Osteocyte (in vitro differentiated cells): ENCODE data around the gene PDE4D. TPM values are rescaled to one million over a fixed set of nuclear protein-coding genes. Genes with fewer than 3 reads are reported as not detected.

Experiments
- DNase-seq: peaks from one replicate; pipeline ENCODE4 v3.0.0; 2021; ENCODE audit warnings: mixed read lengths; ENCODE audit not compliant: unreplicated experiment; ENCODE audit errors: extremely low spot score
- H3K27ac Mint-ChIP-seq: one replicate; pipeline ENCODE4 v1.8.0; 2021; ENCODE audit warnings: mild to moderate bottlenecking, mixed read lengths; ENCODE audit not compliant: unreplicated experiment
- H3K27me3 Mint-ChIP-seq: one replicate; pipeline ENCODE4 v1.8.0; 2021; ENCODE audit warnings: mixed read lengths; ENCODE audit not compliant: unreplicated experiment
- H3K36me3 Mint-ChIP-seq: one replicate; pipeline ENCODE4 v1.8.0; 2021; ENCODE audit warnings: mixed read lengths; ENCODE audit not compliant: unreplicated experiment
- H3K4me1 Mint-ChIP-seq: one replicate; pipeline ENCODE4 v1.8.0; 2021; ENCODE audit warnings: mixed read lengths; ENCODE audit not compliant: unreplicated experiment
- H3K4me3 Mint-ChIP-seq: one replicate; pipeline ENCODE4 v1.8.0; 2021; ENCODE audit warnings: mild to moderate bottlenecking, moderate library complexity, mixed read lengths; ENCODE audit not compliant: unreplicated experiment
- H3K9me3 Mint-ChIP-seq: one replicate; pipeline ENCODE4 v1.8.0; 2021; ENCODE audit warnings: mixed read lengths; ENCODE audit not compliant: unreplicated experiment
- total RNA-seq: library from RNA; stranded (reverse); gene quantifications from 2 replicates; pipeline ENCODE4 v1.2.1, GENCODE V29; 2021
- TF ChIP-seq, protein P1 (sequence below): fragments of 200-600 bp; sonication (generic); IDR thresholded peaks from 2 replicates; pipeline ENCODE4 v1.5.0; 2021; ENCODE audit warnings: antibody characterized with exemption, mild to moderate bottlenecking, moderate library complexity

PDE4D gene
- total RNA-seq, 1 donor from 2014 or later: 24.2 TPM

DNA sequence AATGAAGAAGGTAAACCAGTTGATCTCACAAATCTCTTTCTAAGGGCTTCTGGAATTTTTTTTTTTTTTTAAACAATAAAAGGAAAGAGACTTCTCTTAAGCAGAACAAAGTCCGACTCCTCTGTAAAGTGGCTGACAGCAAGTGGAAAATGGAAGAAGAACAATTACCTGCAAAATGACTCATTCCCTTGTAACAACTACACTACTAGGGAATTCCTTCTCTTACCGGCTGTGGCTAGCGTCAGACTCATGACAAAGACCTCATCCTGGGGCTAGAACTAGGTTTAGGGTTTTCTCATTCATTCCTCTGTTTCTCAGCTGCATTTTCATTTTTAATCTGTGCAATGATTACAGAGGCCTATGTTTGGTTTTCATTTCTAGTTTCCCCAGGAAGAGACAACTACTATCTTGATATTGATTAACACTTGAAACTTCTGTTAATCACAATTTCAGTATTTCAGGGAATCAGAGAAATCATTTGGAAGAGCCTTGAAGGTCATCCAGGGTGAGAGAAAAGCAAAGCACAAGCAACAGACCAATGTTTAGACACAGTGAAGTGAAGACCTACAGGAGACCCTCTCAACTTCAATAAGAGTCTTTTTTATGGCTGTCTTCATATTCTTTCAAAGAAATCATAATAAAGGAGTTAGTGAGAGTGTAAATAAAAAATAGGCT lies 872.8 kb downstream of the PDE4D start:
- H3K9me3 Mint-ChIP-seq: no peaks in the 10 kb centered on the region
- H3K27ac Mint-ChIP-seq: no peak overlapping the region
- no peak for DNase-seq
- TF ChIP-seq, protein P1, sequence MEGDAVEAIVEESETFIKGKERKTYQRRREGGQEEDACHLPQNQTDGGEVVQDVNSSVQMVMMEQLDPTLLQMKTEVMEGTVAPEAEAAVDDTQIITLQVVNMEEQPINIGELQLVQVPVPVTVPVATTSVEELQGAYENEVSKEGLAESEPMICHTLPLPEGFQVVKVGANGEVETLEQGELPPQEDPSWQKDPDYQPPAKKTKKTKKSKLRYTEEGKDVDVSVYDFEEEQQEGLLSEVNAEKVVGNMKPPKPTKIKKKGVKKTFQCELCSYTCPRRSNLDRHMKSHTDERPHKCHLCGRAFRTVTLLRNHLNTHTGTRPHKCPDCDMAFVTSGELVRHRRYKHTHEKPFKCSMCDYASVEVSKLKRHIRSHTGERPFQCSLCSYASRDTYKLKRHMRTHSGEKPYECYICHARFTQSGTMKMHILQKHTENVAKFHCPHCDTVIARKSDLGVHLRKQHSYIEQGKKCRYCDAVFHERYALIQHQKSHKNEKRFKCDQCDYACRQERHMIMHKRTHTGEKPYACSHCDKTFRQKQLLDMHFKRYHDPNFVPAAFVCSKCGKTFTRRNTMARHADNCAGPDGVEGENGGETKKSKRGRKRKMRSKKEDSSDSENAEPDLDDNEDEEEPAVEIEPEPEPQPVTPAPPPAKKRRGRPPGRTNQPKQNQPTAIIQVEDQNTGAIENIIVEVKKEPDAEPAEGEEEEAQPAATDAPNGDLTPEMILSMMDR: no peak
- peaks cover 9% of the 10 kb centered on the region for H3K36me3 Mint-ChIP-seq
- peaks cover 23% of the 10 kb centered on the region for H3K4me1 Mint-ChIP-seq
- H3K4me3 Mint-ChIP-seq: no peak overlapping the region
- H3K27me3 Mint-ChIP-seq: no peaks in the 10 kb centered on the region

DNA sequence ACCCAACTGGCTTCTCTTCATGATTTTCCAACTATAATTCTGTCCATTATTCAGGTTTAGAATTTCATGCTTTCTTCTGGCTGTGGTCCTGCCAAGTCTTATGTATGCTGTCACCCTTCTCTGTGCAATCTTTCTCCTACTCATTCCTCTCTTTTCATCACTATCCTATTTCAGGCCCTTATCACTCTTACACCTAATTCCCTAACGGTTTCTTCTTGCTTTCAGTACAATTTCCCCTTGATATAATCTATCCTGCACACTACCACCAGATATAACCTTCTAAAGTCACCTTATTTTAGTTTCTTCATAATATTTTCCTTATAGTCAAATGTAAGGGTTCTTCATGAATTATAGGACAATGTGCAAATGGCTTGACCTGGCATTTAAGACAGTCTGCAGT lies 874.4 kb downstream of the PDE4D start:
- TF ChIP-seq, protein P1: no peak
- Mint-ChIP-seq H3K4me3 (no peak overlapping the region), H3K4me1 (peaks cover 14% of the 10 kb centered on the region), H3K36me3 (peaks cover 13% of the 10 kb centered on the region), H3K9me3 (no peaks in the 10 kb centered on the region), H3K27me3 (no peaks in the 10 kb centered on the region), H3K27ac (no peak overlapping the region)
- DNase-seq: no peak

GRCh38 chr5:59016925-59017324 lies 876.6 kb downstream of the PDE4D start:
- Mint-ChIP-seq H3K27ac (no peak overlapping the region), H3K4me1 (peaks cover 10% of the 10 kb centered on the region), H3K36me3 (peaks cover 22% of the 10 kb centered on the region), H3K27me3 (no peaks in the 10 kb centered on the region), H3K4me3 (no peak overlapping the region), H3K9me3 (peaks cover 13% of the 10 kb centered on the region)
- TF ChIP-seq, protein P1: no peak
- no peak for DNase-seq

GRCh38 chr5:59008816-59009473 lies 884.6 kb downstream of the PDE4D start:
- no peaks in the 10 kb centered on the region for H3K4me1 Mint-ChIP-seq
- TF ChIP-seq, protein P1: no peak
- peaks cover 18% of the 10 kb centered on the region for H3K36me3 Mint-ChIP-seq
- H3K4me3 Mint-ChIP-seq: no peak overlapping the region
- DNase-seq: no peak
- peaks cover 18% of the 10 kb centered on the region for H3K9me3 Mint-ChIP-seq
- H3K27ac Mint-ChIP-seq: no peak overlapping the region
- H3K27me3 Mint-ChIP-seq: no peaks in the 10 kb centered on the region

DNA sequence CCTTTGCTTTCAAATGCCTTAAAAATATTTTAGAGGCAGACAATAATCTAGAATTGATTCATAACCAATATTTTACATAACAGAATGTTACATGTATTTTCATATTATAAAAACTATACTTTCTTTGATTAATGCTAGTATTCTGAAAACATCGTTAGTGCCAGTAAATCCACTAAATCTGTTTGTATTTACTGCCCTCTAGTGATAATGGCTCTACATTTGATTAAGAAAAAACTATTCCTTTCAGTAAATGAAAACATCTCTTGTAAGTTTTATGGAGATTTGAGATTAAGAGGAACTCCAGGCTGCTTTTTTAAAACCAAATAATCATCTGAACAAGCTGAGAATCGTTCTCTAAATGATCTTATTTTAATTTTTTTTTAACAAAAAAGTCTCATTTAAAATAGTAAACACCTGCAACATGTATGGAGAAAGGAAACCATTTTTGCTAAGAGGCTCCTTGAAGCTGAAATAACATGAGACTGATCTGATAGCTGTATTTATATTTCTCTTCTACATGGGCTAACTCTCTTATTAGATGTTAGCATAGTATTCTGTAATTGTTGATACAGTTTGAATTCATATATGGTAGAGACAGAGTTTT lies 886.0 kb downstream of the PDE4D start:
- peaks cover 9% of the 10 kb centered on the region for H3K9me3 Mint-ChIP-seq
- TF ChIP-seq, protein P1: peak; percentile 60
- no peak for DNase-seq
- no peak overlapping the region for H3K27ac Mint-ChIP-seq
- H3K4me1 Mint-ChIP-seq: no peaks in the 10 kb centered on the region
- H3K36me3 Mint-ChIP-seq: peaks cover 9% of the 10 kb centered on the region
- H3K27me3 Mint-ChIP-seq: no peaks in the 10 kb centered on the region
- no peak overlapping the region for H3K4me3 Mint-ChIP-seq
